Spleen (tissue), 7 donors: Measurements from ENCODE around the gene BEND4.

Source experiments
- CTCF ChIP-seq, 11 experiments: fragments of 200-600 bp in 7 of 11; fragments of 450-650 bp in 4 of 11; sonication (generic) in 4 of 11; IDR thresholded peaks in 8 of 11; conservative IDR thresholded peaks in 3 of 11; 1 replicate in 7 of 11; 2 replicates in 4 of 11; pipeline versions ENCODE4 v1.4.0 to v1.8.0; 2016 to 2021; ENCODE audit warnings: antibody characterized with exemption in 11 of 11, inconsistent platforms in 4 of 11, mild to moderate bottlenecking in 1 of 11
- POLR2A ChIP-seq, 3 donors: fragments of 450-650 bp; IDR thresholded peaks; one replicate each; pipeline ENCODE4 v1.5.1; 2017; ENCODE audit warnings: antibody characterized with exemption in 3 of 3, mild to moderate bottlenecking in 1 of 3
- POLR2AphosphoS5 ChIP-seq, 3 donors: sonication (generic); formaldehyde crosslinking; IDR thresholded peaks; one replicate each; pipeline ENCODE4 v1.5.1; 2017; ENCODE audit warnings: antibody characterized with exemption in 3 of 3
- donor health status: DM: no; HTN: no; CAD: no; lungs with moderate emphysema.
- donor health status: DM: no; HTN: no; CAD: no.
- donor health status: DM: no; HTN: no; CAD: no.

GRCh38 chr4:42159271-42160001, 7.0 kb upstream of the BEND4 start:
- TF ChIP-seq POLR2AphosphoS5 (IDR thresholded peaks at IDR 0.05): no peak
- no peak for TF ChIP-seq CTCF (IDR thresholded peaks at IDR 0.05 in 8 of 11, conservative IDR thresholded peaks at IDR 0.05 in 3 of 11)
- TF ChIP-seq POLR2A (IDR thresholded peaks at IDR 0.05): no peak
